H4 (cell line): ENCODE data around the gene MTRF1. TPM values are rescaled to one million over a fixed set of nuclear protein-coding genes. Genes with fewer than 3 reads are reported as not detected.
"Not testable (repeated sequence)": the region's sequence is repeated elsewhere in the genome, so short reads cannot be mapped to it uniquely, and the experiment has no call there.

Source experiments
- DNase-seq: peaks from one replicate; pipeline ENCODE4 v3.0.0-alpha.2; 2015; ENCODE audit warnings: low spot score
- total RNA-seq: library from RNA; depleted of rRNA; stranded (reverse); fragments of >200 nt; shearing (Covaris generic); gene quantifications from 2 replicates; pipeline ENCODE4 v1.2.3, GENCODE V29; 2014; rRNA removed

MTRF1 gene
- total RNA-seq, 1 experiment from 2014 or later, result 9.1 TPM

DNA sequence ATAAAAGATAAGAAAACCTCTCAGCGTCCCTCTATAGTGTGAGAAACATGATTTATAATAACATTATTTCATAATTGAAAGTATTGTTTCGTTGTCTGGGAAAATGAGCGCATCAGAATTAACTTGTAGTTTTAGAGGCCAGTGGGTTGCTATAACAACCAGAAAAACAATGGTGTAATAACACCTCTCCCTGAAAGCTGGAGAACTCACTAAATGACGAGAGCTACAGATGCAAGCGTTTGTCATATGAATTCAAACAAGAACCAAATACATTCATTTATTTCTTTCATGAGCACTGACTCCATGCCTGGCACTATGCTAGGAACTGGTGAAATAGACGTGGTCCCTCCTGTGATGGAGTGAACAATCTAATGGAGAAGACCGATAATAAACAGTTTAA lies 85.3 kb downstream of the MTRF1 start:
- DNase-seq, result no peak

DNA sequence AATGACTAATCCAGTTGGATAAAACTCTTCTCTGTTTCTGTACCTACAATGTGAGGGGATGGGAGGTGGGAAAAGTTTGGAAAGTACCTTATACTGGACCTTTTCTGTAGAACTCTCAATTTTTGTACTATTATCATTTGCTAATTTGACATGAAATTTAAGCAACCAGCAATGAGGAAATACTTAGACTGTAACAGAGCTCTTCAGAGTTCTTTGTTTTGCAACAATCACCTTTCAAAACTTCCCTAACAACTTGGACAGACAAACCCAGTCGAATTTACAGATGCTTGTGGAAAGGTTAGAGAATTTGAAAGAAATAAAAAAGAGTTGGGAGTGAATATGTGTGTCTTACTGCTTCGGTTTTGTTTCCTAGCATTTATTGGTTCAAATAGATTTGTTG lies 85.8 kb downstream of the MTRF1 start:
- DNase-seq, result no peak

DNA sequence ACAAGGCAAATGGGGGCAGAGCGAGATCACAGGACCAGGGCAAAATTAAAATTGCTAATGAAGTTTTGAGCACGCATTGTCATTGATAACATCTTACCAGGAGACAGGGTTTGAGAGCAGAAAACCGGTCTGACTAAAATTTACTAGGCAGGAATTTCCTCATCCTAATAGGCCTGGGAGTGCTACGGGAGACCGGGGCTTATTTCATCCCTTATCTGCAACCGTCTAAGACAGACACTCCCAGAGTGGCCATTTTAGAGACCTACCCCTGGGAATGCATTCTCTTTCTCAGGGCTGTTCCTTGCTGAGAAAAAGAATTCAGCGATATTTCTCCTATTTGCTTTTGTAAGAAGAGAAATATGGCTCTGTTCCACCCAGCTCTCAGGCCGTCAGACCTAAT lies 87.8 kb downstream of the MTRF1 start:
- DNase-seq, result not testable (repeated sequence)

Other genes with a start within 250 kb of the MTRF1 start
- gene ELF1, start 244.3 kb downstream of the MTRF1 start, total RNA-seq, result 17.3 and 18.1 TPM in 2 replicates
- 3.1 and 5.2 TPM in 2 replicates for gene WBP4, start 202.1 kb downstream of the MTRF1 start, total RNA-seq
- gene KBTBD6, start 130.8 kb downstream of the MTRF1 start, total RNA-seq, result 3.7 and 5.2 TPM in 2 replicates
- gene KBTBD7, start 69.0 kb downstream of the MTRF1 start, total RNA-seq, result 4.3 and 5.9 TPM in 2 replicates
- gene NAA16, start 47.7 kb upstream of the MTRF1 start, total RNA-seq, result 6.6 and 6.8 TPM in 2 replicates
- gene RGCC, start 194.0 kb upstream of the MTRF1 start, total RNA-seq, result 13.7 and 14.8 TPM in 2 replicates